HepG2 (cell line): ENCODE measurements around the gene MXI1. TPM values are rescaled to one million over a fixed set of nuclear protein-coding genes. Genes with fewer than 3 reads are reported as not detected.

ENCODE experiments used
- ATAC-seq: fragments of 200-7000 bp; cut with Tn5 transposase; 3 replicates; pipeline ENCODE4 v1.9.1; 2020; ENCODE audit warnings: mild to moderate bottlenecking, moderate library complexity
- BruUV-seq: library from RNA; stranded (reverse); fragments of 400-500 nt; replicated peaks from 2 replicates; lab custom pipeline; 2021; lab: Mats Ljungman, UMichigan
- CTCF ChIA-PET: fragments of 300-600 bp; formaldehyde crosslinking; extraction: SDS; loops from one replicate; lab custom pipeline; 2021; ENCODE audit warnings: low total read pairs, inconsistent platforms, low intra/inter-chr PET ratio; lab: Yijun Ruan, JAX
- POLR2A ChIA-PET: fragments of 350-600 bp; sonication (Branson Sonifier 250); formaldehyde crosslinking; loops from one replicate; lab custom pipeline; 2020; ENCODE audit warnings: antibody characterized with exemption, inconsistent platforms; lab: Yijun Ruan, JAX
- DNase-seq: peaks from one replicate; pipeline ENCODE4 v3.0.0-alpha.2; 2015; ENCODE audit warnings: low spot score
- FAIRE-seq: peaks from 3 replicates; lab custom pipeline; 2011; peaks lifted over from hg19 to GRCh38; lab: Jason Lieb, UNC
- H2AFZ ChIP-seq: one replicate; pipeline ENCODE4 v1.6.1; 2011; ENCODE audit warnings: low read length, inconsistent platforms
- H3K27ac ChIP-seq: fragments of 300-600 bp; 3 replicates; pipeline ENCODE4 v1.8.0; 2011; ENCODE audit warnings: mixed run types, mild to moderate bottlenecking, mixed read lengths, low read length, inconsistent platforms; ENCODE audit not compliant: insufficient read depth; ENCODE audit errors: extremely low read length
- H3K27me3 ChIP-seq, 2 experiments: fragments of 200-600 bp in 1 of 2; 2 replicates in 1 of 2; 3 replicates in 1 of 2; pipeline versions ENCODE4 v1.6.0 to v1.8.0; 2011; ENCODE audit warnings: low read length in 2 of 2, mild to moderate bottlenecking in 2 of 2, moderate library complexity in 2 of 2, inconsistent platforms in 1 of 2; ENCODE audit not compliant: insufficient read depth in 2 of 2, control insufficient read depth in 1 of 2
- H3K36me3 ChIP-seq, 2 experiments: fragments of 200-600 bp in 1 of 2; replicated peaks in 1 of 2; 2 replicates in 1 of 2; 3 replicates in 1 of 2; pipeline versions ENCODE4 v1.5.1 to v1.8.0; 2011; ENCODE audit warnings: low read length in 2 of 2, inconsistent platforms in 1 of 2; ENCODE audit not compliant: insufficient read depth in 2 of 2, control insufficient read depth in 1 of 2
- H3K4me1 ChIP-seq: 2 replicates; pipeline ENCODE4 v1.5.1; 2012; ENCODE audit warnings: low read length, inconsistent platforms; ENCODE audit not compliant: insufficient read depth
- H3K4me2 ChIP-seq: 2 replicates; pipeline ENCODE4 v1.6.0; 2011; ENCODE audit warnings: low read depth, low read length, inconsistent platforms
- H3K4me3 ChIP-seq, 3 experiments: fragments of 200-600 bp in 1 of 3; sonication (generic), shearing (Covaris generic) in 1 of 3; replicated peaks in 1 of 3; 2 replicates each; pipeline ENCODE4 v1.5.1; 2011 to 2016; ENCODE audit warnings: low read length in 3 of 3, inconsistent platforms in 2 of 3, low read depth in 2 of 3, mild to moderate bottlenecking in 2 of 3, control low read depth in 1 of 3, mixed read lengths in 1 of 3; ENCODE audit not compliant: insufficient read depth in 1 of 3
- H3K79me2 ChIP-seq: one replicate; pipeline ENCODE4 v1.6.1; 2011; ENCODE audit warnings: low read length, inconsistent platforms; ENCODE audit not compliant: insufficient read depth
- H3K9ac ChIP-seq: 2 replicates; pipeline ENCODE4 v1.6.0; 2011; ENCODE audit warnings: mild to moderate bottlenecking, low read depth, low read length, inconsistent platforms; ENCODE audit not compliant: insufficient read depth
- H3K9me3 ChIP-seq: 2 replicates; pipeline ENCODE4 v1.5.1; 2012; ENCODE audit warnings: mild to moderate bottlenecking, low read length
- H4K20me1 ChIP-seq: 2 replicates; pipeline ENCODE4 v1.6.0; 2011; ENCODE audit warnings: inconsistent platforms, mild to moderate bottlenecking, low read length, moderate library complexity; ENCODE audit not compliant: insufficient read depth
- ASH2L ChIP-seq: fragments of 300-600, 200-600 bp; sonication (generic); IDR thresholded peaks from 2 replicates; pipeline ENCODE4 v1.7.0; 2017; ENCODE audit warnings: low read depth, mild to moderate bottlenecking, moderate library complexity, mixed read lengths, low read length; ENCODE audit not compliant: insufficient read length
- ATM ChIP-seq: fragments of 450-650 bp; IDR thresholded peaks from 2 replicates; pipeline ENCODE4 v1.7.1; 2017; ENCODE audit warnings: mild to moderate bottlenecking, borderline replicate concordance
- BATF2 ChIP-seq: sonication (generic); formaldehyde crosslinking; IDR thresholded peaks from 2 replicates; pipeline ENCODE4 v1.8.0; 2022; ENCODE audit warnings: mild to moderate bottlenecking, missing genetic modification reagents, moderate library complexity
- JUND ChIP-seq: sonication (generic); formaldehyde crosslinking; IDR thresholded peaks from 2 replicates; pipeline ENCODE4 v1.8.0; 2022; ENCODE audit warnings: mild to moderate bottlenecking, missing genetic modification reagents
- MBNL3 ChIP-seq: fragments of 250-450 bp; sonication (Bioruptor Pico); conservative IDR thresholded peaks from 2 replicates; pipeline ENCODE4 v1.8.0; 2022; ENCODE audit warnings: mild to moderate bottlenecking, inconsistent platforms
- MTA3 ChIP-seq: sonication (generic); formaldehyde crosslinking; IDR thresholded peaks from 2 replicates; pipeline ENCODE4 v1.4.0; 2020; ENCODE audit warnings: missing genetic modification reagents
- RFX1 ChIP-seq: fragments of 450-650 bp; IDR thresholded peaks from 2 replicates; pipeline ENCODE4 v1.6.1; 2017
- TOE1 ChIP-seq: sonication (generic); formaldehyde crosslinking; IDR thresholded peaks from 2 replicates; pipeline ENCODE4 v1.4.0; 2020; ENCODE audit warnings: mild to moderate bottlenecking, missing genetic modification reagents
- ZBTB26 ChIP-seq: IDR thresholded peaks from 2 replicates; pipeline ENCODE4 v1.6.1; 2016; ENCODE audit warnings: missing compliant biosample characterization, missing genetic modification reagents, borderline replicate concordance
- ZBTB4 ChIP-seq: sonication (generic); formaldehyde crosslinking; IDR thresholded peaks from 2 replicates; pipeline ENCODE4 v1.4.0; 2020; ENCODE audit warnings: missing genetic modification reagents, mild to moderate bottlenecking, borderline replicate concordance
- ZNF17 ChIP-seq: sonication (generic); formaldehyde crosslinking; IDR thresholded peaks from 2 replicates; pipeline ENCODE4 v1.5.0; 2020; ENCODE audit warnings: mild to moderate bottlenecking, missing genetic modification reagents
- ZNF282 ChIP-seq: fragments of 450-650 bp; IDR thresholded peaks from 2 replicates; pipeline ENCODE4 v1.6.1; 2018; ENCODE audit not compliant: partially characterized antibody
- ZNF446 ChIP-seq: sonication (generic); formaldehyde crosslinking; IDR thresholded peaks from 2 replicates; pipeline ENCODE4 v1.5.0; 2020; ENCODE audit warnings: mild to moderate bottlenecking, missing genetic modification reagents
- ZNF557 ChIP-seq: sonication (generic); formaldehyde crosslinking; IDR thresholded peaks from 2 replicates; pipeline ENCODE4 v1.4.0; 2020; ENCODE audit warnings: missing genetic modification reagents
- ZNF777 ChIP-seq: sonication (generic); formaldehyde crosslinking; IDR thresholded peaks from 2 replicates; pipeline ENCODE4 v1.4.0; 2020; ENCODE audit warnings: missing genetic modification reagents
- WGBS: methylation state at CpG from one replicate; pipeline ENCODE4 v1.1.6; 2017; ENCODE audit warnings: low lambda C conversion rate; 5-methylcytosine and 5-hydroxymethylcytosine counted together
- in situ Hi-C: cut with HindIII; loops from 2 replicates; pipeline ENCODE4 v1.10.0; 2017; ENCODE audit warnings: low pct_unique_long_range_greater_than_20kb; ENCODE audit not compliant: extremely low pct_ligation_motif_present
- intact Hi-C: fragments of 100-400 bp; cut with micrococcal nuclease; formaldehyde crosslinking; loops from one replicate; pipeline ENCODE4 v1.10.0; 2022; ENCODE audit not compliant: unreplicated experiment
- polyA plus RNA-seq, 8 experiments: library from polyadenylated mRNA; depleted of rRNA in 3 of 8; stranded (reverse) in 7 of 8; unstranded in 1 of 8; fragments of >200 nt; fragmentation: Illumina TruSeq in 4 of 8; extraction: Trizol in 4 of 8; gene quantifications; 2 replicates each; pipeline versions ENCODE4 v1.2.1 to v1.2.3, GENCODE V29; 2011 to 2016; ENCODE audit warnings: low read depth in 4 of 8, missing spikeins in 1 of 8, mixed read lengths in 1 of 8; ENCODE audit not compliant: insufficient read depth in 1 of 8
- total RNA-seq, 5 experiments: library from RNA; depleted of rRNA; stranded (reverse); fragments of >200 nt; fragmentation: Illumina TruSeq; extraction: Trizol; gene quantifications; 2 replicates each; pipeline ENCODE4 v1.2.3, GENCODE V29; 2016; ENCODE audit warnings: low read depth in 1 of 5

MXI1 gene
- total and polyA plus RNA-seq, 2 of the 13 experiments (the other 11 are each of a cell fraction or from before 2014, with no cell fraction given): 6.6 to 22.0 TPM

- Histone ChIP-seq H3K36me3 (no peaks in the 10 kb centered on the region), H3K9me3 (no peaks in the 10 kb centered on the region), H3K79me2 (peaks cover 10% of the 10 kb centered on the region), H3K9ac (no peak overlapping the region), H3K4me2 (no peak overlapping the region), H2AFZ (no peak overlapping the region), H3K4me3 (no peak overlapping the region), H3K27me3 (no peaks in the 10 kb centered on the region; a peak in 1 of 5 replicates), H3K4me1 (peaks cover 43% of the 10 kb centered on the region), H3K27ac (no peak overlapping the region), H4K20me1 (0 out of 2 replicates have a peak, but pooled peaks cover 8% of the 10 kb centered on the region)
- no peak for ATAC-seq
- no peak for DNase-seq
- in situ Hi-C loops (no loop called here), intact Hi-C loops (no loop called here)
- no TSS peak for BruUV-seq
- TF ChIP-seq TOE1 (CRISPR knock-in tag): no peak
- TF ChIP-seq MTA3 (CRISPR knock-in tag): no peak
- TF ChIP-seq JUND: no peak
- no peak for TF ChIP-seq RFX1
- TF ChIP-seq ZNF446: no peak
- no peak for TF ChIP-seq ZNF282
- ChIA-PET CTCF (no interaction called here), POLR2A (interaction anchor here (1.1 kb wide), 1 partner anchor 58 kb away, joined by 3 read pairs; no protein-coding TSS in a partner anchor)
- FAIRE-seq: no peak
Observed at GRCh38 chr10:110268442-110268841, 61.0 kb downstream of the MXI1 start.

GRCh38 chr10:110268971-110269370 lies 61.6 kb downstream of the MXI1 start:
- in situ Hi-C loops: no loop called here
- Histone ChIP-seq H4K20me1 (0 out of 2 replicates have a peak, but pooled peaks cover 5% of the 10 kb centered on the region), H3K36me3 (no peaks in the 10 kb centered on the region), H3K9ac (peak overlapping the region; percentile 20; the same call in 1 of the 2 replicates), H3K79me2 (peaks cover 10% of the 10 kb centered on the region), H3K4me2 (peak overlapping the region; percentile 63), H3K9me3 (no peaks in the 10 kb centered on the region), H3K4me3 (peak overlapping the region in 2 of 3 experiments; percentile 43 to 53; a peak in 3 of 6 replicates), H3K27me3 (no peaks in the 10 kb centered on the region; a peak in 1 of 5 replicates), H3K4me1 (peaks cover 45% of the 10 kb centered on the region), H3K27ac (peak overlapping the region; percentile 59), H2AFZ (no peak overlapping the region)
- no TSS peak for BruUV-seq
- DNase-seq (no peak), FAIRE-seq (no peak), ATAC-seq (no peak)
- intact Hi-C loops: no loop called here
- 51% methylated on average over 2 of the region's 2 CpGs for WGBS
- ChIA-PET POLR2A (interaction anchor here (1.0 to 1.1 kb wide), 2 partner anchors 42 to 58 kb away, joined by 3 read pairs; no protein-coding TSS in a partner anchor), CTCF (no interaction called here)
- TF ChIP-seq ZBTB4 (CRISPR knock-in tag) (no peak), ZNF557 (no peak), BATF2 (CRISPR knock-in tag) (no peak), ASH2L (no peak), ZNF777 (CRISPR knock-in tag) (no peak), MBNL3 (CRISPR knock-in tag) (no peak), ATM (no peak), ZNF17 (CRISPR knock-in tag) (no peak), ZBTB26 (CRISPR knock-in tag) (no peak)
